WTC11 (cell line): Measurements from ENCODE around the gene LRRC4B. TPM values are rescaled to one million over a fixed set of nuclear protein-coding genes. Genes with fewer than 3 reads are reported as not detected.

ENCODE experiments used
- ATAC-seq: fragments of 200-7000 bp; cut with Tn5 transposase; 2 replicates; pipeline ENCODE4 v1.10.0; 2021; ENCODE audit warnings: mild to moderate bottlenecking, moderate library complexity
- CTCF ChIA-PET: fragments of 300-600 bp; sonication (Branson Sonifier 250); formaldehyde crosslinking; loops from one replicate; lab custom pipeline; 2021; ENCODE audit warnings: antibody characterized with exemption; lab: Charles Lee
- POLR2A ChIA-PET: fragments of 350-600 bp; sonication (Branson Sonifier 250); formaldehyde crosslinking; loops from one replicate; lab custom pipeline; 2021; ENCODE audit warnings: antibody characterized with exemption; lab: Charles Lee
- DNase-seq: peaks from one replicate; pipeline ENCODE4 v3.0.0; 2021; ENCODE audit warnings: low spot score
- H3K27ac Mint-ChIP-seq: 2 replicates; pipeline ENCODE4 v1.8.0; 2021; ENCODE audit warnings: mixed read lengths
- H3K27me3 Mint-ChIP-seq: 2 replicates; pipeline ENCODE4 v1.8.0; 2021; ENCODE audit warnings: low read depth, mild to moderate bottlenecking, moderate library complexity, mixed read lengths
- H3K36me3 Mint-ChIP-seq: 2 replicates; pipeline ENCODE4 v1.8.0; 2021; ENCODE audit warnings: mixed read lengths
- H3K4me1 Mint-ChIP-seq: 2 replicates; pipeline ENCODE4 v1.8.0; 2022; ENCODE audit warnings: mixed read lengths
- H3K4me3 Mint-ChIP-seq: 2 replicates; pipeline ENCODE4 v1.8.0; 2021; ENCODE audit warnings: mild to moderate bottlenecking, moderate library complexity, mixed read lengths
- H3K9me3 Mint-ChIP-seq: 2 replicates; pipeline ENCODE4 v1.8.0; 2021; ENCODE audit warnings: mixed read lengths
- AFF4 ChIP-seq: sonication (generic); formaldehyde crosslinking; IDR thresholded peaks from 2 replicates; pipeline ENCODE4 v1.8.1; 2023; ENCODE audit warnings: mild to moderate bottlenecking, missing genetic modification reagents, borderline replicate concordance
- FOXK1 ChIP-seq: sonication (generic); formaldehyde crosslinking; IDR thresholded peaks from 2 replicates; pipeline ENCODE4 v1.8.0; 2022; ENCODE audit warnings: mild to moderate bottlenecking, moderate library complexity, missing genetic modification reagents
- NFYB ChIP-seq: sonication (generic); formaldehyde crosslinking; conservative IDR thresholded peaks from 2 replicates; pipeline ENCODE4 v1.8.0; 2022; ENCODE audit warnings: low read depth, missing genetic modification reagents
- OVOL2 ChIP-seq: fragments of 250-450 bp; sonication (Bioruptor Pico); IDR thresholded peaks from 2 replicates; pipeline ENCODE4 v1.9.0; 2021; ENCODE audit warnings: mild to moderate bottlenecking, borderline replicate concordance
- SMAD3 ChIP-seq: sonication (generic); formaldehyde crosslinking; IDR thresholded peaks from 2 replicates; pipeline ENCODE4 v1.8.0; 2022; ENCODE audit warnings: missing genetic modification reagents, mild to moderate bottlenecking, borderline replicate concordance
- STAT6 ChIP-seq: sonication (generic); formaldehyde crosslinking; conservative IDR thresholded peaks from 2 replicates; pipeline ENCODE4 v1.8.1; 2023; ENCODE audit warnings: mild to moderate bottlenecking, low read depth, missing genetic modification reagents, moderate library complexity
- TEAD4 ChIP-seq: sonication (generic); formaldehyde crosslinking; IDR thresholded peaks from 2 replicates; pipeline ENCODE4 v1.8.0; 2022; ENCODE audit warnings: mild to moderate bottlenecking, missing genetic modification reagents
- ZNF138 ChIP-seq: sonication (generic); formaldehyde crosslinking; conservative IDR thresholded peaks from 2 replicates; pipeline ENCODE4 v1.8.1; 2022; ENCODE audit warnings: mild to moderate bottlenecking, moderate library complexity, missing genetic modification reagents
- ZNF232 ChIP-seq: sonication (generic); formaldehyde crosslinking; IDR thresholded peaks from 2 replicates; pipeline ENCODE4 v1.8.0; 2022; ENCODE audit warnings: mild to moderate bottlenecking, missing genetic modification reagents
- ZNF532 ChIP-seq: fragments of 250-450 bp; sonication (Bioruptor Pico); IDR thresholded peaks from 2 replicates; pipeline ENCODE4 v1.9.0; 2021; ENCODE audit warnings: mild to moderate bottlenecking, borderline replicate concordance
- ZNF671 ChIP-seq: fragments of 250-450 bp; sonication (Bioruptor Pico); IDR thresholded peaks from 2 replicates; pipeline ENCODE4 v1.8.0; 2021; ENCODE audit warnings: mild to moderate bottlenecking
- total RNA-seq: library from RNA; stranded (reverse); gene quantifications from 3 replicates; pipeline ENCODE4 v1.2.3, GENCODE V29; 2021
- TF ChIP-seq, protein P1 (sequence below): sonication (generic); formaldehyde crosslinking; IDR thresholded peaks from 2 replicates; pipeline ENCODE4 v1.8.1; 2023; ENCODE audit warnings: mild to moderate bottlenecking, missing genetic modification reagents, moderate library complexity
- TF ChIP-seq, protein P2 (sequence below): fragments of 250-450 bp; sonication (Bioruptor Pico); IDR thresholded peaks from 2 replicates; pipeline ENCODE4 v1.9.0; 2021; ENCODE audit warnings: mild to moderate bottlenecking
- TF ChIP-seq, protein P3 (sequence below): sonication (generic); formaldehyde crosslinking; IDR thresholded peaks from 2 replicates; pipeline ENCODE4 v1.8.0; 2022; ENCODE audit warnings: missing genetic modification reagents
- TF ChIP-seq, protein P4 (sequence below): fragments of 250-450 bp; sonication (Bioruptor Pico); IDR thresholded peaks from 2 replicates; pipeline ENCODE4 v1.9.0; 2021; ENCODE audit warnings: mild to moderate bottlenecking
- TF ChIP-seq, protein P5 (sequence below): sonication (generic); formaldehyde crosslinking; IDR thresholded peaks from 2 replicates; pipeline ENCODE4 v1.8.0; 2022; ENCODE audit warnings: mild to moderate bottlenecking, missing genetic modification reagents

The LRRC4B gene
- total RNA-seq, 1 experiment from 2014 or later, result 10.0 TPM

DNA sequence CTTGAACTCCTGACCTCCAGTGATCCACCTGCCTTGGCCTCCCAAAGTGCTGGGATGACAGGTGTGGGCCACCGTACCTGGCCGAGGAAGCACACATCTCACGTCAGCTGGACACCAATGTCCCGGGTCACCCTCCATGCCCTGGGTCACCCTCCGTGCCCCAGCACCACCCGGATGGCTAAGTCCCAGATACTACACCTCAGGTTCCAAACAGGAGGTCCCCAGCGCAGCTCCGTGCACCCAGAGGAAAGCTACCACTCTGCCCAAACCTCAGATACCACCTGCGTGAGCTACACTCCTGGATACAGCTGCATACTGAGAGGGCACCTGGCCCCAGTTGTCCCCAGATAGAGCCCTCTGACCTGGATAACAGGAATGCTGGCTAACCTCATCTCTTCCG, 14.0 kb downstream of the LRRC4B start:
- TF ChIP-seq, protein P1, sequence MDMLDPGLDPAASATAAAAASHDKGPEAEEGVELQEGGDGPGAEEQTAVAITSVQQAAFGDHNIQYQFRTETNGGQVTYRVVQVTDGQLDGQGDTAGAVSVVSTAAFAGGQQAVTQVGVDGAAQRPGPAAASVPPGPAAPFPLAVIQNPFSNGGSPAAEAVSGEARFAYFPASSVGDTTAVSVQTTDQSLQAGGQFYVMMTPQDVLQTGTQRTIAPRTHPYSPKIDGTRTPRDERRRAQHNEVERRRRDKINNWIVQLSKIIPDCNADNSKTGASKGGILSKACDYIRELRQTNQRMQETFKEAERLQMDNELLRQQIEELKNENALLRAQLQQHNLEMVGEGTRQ (CRISPR knock-in tag), result no peak
- TF ChIP-seq STAT6 (CRISPR knock-in tag), result no peak
- TF ChIP-seq ZNF232, result no peak
- TF ChIP-seq ZNF671 (CRISPR knock-in tag), result no peak
- no peak for TF ChIP-seq ZNF138 (CRISPR knock-in tag)
- TF ChIP-seq AFF4 (CRISPR knock-in tag), result no peak
- no peak for TF ChIP-seq NFYB (CRISPR knock-in tag)
- TF ChIP-seq, protein P2, sequence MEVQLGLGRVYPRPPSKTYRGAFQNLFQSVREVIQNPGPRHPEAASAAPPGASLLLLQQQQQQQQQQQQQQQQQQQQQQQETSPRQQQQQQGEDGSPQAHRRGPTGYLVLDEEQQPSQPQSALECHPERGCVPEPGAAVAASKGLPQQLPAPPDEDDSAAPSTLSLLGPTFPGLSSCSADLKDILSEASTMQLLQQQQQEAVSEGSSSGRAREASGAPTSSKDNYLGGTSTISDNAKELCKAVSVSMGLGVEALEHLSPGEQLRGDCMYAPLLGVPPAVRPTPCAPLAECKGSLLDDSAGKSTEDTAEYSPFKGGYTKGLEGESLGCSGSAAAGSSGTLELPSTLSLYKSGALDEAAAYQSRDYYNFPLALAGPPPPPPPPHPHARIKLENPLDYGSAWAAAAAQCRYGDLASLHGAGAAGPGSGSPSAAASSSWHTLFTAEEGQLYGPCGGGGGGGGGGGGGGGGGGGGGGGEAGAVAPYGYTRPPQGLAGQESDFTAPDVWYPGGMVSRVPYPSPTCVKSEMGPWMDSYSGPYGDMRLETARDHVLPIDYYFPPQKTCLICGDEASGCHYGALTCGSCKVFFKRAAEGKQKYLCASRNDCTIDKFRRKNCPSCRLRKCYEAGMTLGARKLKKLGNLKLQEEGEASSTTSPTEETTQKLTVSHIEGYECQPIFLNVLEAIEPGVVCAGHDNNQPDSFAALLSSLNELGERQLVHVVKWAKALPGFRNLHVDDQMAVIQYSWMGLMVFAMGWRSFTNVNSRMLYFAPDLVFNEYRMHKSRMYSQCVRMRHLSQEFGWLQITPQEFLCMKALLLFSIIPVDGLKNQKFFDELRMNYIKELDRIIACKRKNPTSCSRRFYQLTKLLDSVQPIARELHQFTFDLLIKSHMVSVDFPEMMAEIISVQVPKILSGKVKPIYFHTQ (CRISPR knock-in tag), result no peak
- no peak for TF ChIP-seq ZNF532 (CRISPR knock-in tag)
- TF ChIP-seq SMAD3 (CRISPR knock-in tag), result no peak
- TF ChIP-seq OVOL2 (CRISPR knock-in tag), result no peak
- TF ChIP-seq, protein P3, sequence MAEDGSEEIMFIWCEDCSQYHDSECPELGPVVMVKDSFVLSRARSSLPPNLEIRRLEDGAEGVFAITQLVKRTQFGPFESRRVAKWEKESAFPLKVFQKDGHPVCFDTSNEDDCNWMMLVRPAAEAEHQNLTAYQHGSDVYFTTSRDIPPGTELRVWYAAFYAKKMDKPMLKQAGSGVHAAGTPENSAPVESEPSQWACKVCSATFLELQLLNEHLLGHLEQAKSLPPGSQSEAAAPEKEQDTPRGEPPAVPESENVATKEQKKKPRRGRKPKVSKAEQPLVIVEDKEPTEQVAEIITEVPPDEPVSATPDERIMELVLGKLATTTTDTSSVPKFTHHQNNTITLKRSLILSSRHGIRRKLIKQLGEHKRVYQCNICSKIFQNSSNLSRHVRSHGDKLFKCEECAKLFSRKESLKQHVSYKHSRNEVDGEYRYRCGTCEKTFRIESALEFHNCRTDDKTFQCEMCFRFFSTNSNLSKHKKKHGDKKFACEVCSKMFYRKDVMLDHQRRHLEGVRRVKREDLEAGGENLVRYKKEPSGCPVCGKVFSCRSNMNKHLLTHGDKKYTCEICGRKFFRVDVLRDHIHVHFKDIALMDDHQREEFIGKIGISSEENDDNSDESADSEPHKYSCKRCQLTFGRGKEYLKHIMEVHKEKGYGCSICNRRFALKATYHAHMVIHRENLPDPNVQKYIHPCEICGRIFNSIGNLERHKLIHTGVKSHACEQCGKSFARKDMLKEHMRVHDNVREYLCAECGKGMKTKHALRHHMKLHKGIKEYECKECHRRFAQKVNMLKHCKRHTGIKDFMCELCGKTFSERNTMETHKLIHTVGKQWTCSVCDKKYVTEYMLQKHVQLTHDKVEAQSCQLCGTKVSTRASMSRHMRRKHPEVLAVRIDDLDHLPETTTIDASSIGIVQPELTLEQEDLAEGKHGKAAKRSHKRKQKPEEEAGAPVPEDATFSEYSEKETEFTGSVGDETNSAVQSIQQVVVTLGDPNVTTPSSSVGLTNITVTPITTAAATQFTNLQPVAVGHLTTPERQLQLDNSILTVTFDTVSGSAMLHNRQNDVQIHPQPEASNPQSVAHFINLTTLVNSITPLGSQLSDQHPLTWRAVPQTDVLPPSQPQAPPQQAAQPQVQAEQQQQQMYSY (CRISPR knock-in tag), result no peak
- no peak for TF ChIP-seq TEAD4 (CRISPR knock-in tag)
- no peak for TF ChIP-seq FOXK1 (CRISPR knock-in tag)
- TF ChIP-seq, protein P4, sequence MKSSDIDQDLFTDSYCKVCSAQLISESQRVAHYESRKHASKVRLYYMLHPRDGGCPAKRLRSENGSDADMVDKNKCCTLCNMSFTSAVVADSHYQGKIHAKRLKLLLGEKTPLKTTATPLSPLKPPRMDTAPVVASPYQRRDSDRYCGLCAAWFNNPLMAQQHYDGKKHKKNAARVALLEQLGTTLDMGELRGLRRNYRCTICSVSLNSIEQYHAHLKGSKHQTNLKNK (CRISPR knock-in tag), result no peak
- TF ChIP-seq, protein P5, sequence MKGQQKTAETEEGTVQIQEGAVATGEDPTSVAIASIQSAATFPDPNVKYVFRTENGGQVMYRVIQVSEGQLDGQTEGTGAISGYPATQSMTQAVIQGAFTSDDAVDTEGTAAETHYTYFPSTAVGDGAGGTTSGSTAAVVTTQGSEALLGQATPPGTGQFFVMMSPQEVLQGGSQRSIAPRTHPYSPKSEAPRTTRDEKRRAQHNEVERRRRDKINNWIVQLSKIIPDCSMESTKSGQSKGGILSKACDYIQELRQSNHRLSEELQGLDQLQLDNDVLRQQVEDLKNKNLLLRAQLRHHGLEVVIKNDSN (CRISPR knock-in tag), result no peak
- peaks cover 18% of the 10 kb centered on the region for H3K4me1 Mint-ChIP-seq
- H3K27me3 Mint-ChIP-seq, result peaks cover 77% of the 10 kb centered on the region
- H3K4me3 Mint-ChIP-seq, result no peak overlapping the region
- no peak for ATAC-seq
- H3K9me3 Mint-ChIP-seq, result no peaks in the 10 kb centered on the region
- DNase-seq, result no peak
- no peak overlapping the region for H3K27ac Mint-ChIP-seq
- ChIA-PET CTCF (interaction anchor here (3.4 to 6.7 kb wide), 3 partner anchors 12 to 35 kb away, joined by 30 to 200 read pairs (median 56); no protein-coding TSS in a partner anchor), POLR2A (interaction anchor here (0.7 kb wide), 1 partner anchor 21 kb away, joined by 3 read pairs; no protein-coding TSS in a partner anchor)
- no peaks in the 10 kb centered on the region for H3K36me3 Mint-ChIP-seq
